Measurements from ENCODE around the gene PTRHD1.

PTRHD1 gene

DNA sequence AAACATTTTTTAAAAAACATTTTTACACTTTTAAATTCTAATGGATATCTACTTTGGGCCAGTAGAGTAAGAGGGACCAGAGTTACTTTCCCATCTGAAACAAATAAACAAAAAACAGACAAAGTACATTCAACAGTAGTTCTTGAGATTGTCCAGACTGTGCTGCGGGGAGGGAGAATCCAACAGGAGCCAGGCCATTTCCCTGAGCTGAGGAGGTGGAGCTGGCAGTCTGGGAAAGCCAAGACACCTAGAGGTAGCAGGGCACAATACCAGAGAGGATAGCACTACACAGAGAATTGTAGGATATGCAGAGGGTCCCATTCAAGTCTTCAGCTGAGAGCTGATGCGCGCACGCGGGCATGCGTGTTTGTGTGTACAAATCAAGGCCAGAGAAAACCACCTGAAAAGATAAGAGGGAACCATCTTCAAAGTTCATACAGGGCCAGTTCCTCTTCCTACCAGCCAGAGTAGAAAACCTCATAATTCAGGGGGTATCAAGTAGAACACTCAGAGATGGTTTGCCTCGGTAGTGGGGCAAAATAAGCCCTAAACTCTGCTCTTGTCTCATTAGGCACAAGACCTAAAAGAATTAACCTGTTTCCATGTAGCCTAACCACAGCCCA, 44.0 kb downstream of the PTRHD1 start:
- no peak for DNase-seq

DNA sequence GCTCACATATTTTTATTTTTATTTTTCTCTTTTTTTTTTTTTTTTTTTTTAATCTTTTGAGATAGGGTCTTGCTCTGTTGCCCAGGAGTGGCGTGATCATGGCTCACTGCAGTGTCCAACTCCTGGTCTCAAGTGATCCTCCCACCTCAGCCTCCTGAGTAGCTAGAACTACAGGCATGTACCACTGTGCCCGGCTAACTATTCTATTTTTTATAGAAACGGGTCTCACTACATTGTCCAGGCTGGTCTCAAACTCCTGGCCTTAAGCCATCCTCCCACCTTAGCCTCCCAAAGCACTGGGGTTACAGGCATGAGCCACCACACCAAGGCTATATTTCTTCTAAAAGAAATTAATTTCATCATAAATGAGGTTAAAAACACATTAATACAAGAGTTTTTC, 45.9 kb downstream of the PTRHD1 start:
- no peak for DNase-seq

DNA sequence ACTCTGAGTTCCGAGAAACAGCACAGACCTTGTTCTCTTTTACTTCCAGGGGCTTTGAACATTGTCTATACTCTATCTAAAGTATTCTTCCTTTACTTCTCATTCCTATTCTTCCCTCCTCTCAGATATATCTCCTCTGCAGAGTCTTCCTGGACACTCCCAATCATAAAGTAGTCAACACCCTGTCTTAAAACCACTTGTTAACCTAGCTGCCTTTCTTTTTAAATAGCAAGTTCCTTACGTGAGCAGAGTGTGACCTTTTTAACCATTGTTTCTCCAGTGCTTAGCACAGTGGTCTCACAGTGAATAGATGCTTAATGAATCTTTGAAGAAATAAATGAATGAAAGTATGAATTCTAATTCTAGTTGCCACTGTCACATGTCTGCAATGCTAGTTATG, 47.4 kb downstream of the PTRHD1 start:
- no peak for DNase-seq

DNA sequence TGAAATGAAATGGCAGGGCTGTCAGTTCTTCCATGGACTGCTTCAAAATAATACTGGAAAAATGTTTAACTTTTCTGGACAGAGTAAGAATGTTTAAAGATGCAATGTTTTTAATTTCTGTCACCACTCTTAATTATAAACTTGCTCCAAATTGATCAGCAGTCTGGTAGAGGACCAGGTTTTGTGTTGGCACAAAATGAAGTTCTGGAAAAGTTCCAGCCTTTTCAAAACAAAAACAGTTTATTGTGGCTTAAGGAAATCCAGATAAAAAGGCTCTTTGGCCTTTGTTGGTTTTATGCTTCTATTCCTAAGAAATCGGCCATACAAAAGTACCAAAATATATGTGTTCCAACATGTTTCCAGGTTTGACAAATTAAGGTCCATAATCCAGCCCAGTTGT, 48.8 kb downstream of the PTRHD1 start:
- DNase-seq = no peak

DNA sequence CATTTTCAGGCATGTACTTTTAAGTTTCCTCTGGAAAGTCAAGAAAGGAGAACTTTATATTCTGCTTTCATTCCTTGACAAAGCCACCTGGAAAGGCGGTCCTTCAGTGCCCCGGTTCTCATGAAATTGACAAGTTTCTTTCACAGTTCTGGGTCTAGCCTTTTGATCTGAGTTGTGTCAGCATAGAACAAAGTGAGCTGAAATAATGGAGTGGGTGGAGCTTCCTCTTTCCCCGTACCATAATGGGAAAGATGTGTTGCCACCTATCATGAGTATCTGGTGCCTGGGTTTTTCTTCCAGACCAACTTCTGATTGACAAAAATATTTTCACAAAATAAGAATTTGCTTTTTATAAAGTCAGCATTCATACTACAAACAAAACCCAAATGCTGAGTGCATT, 49.3 kb downstream of the PTRHD1 start:
- no peak for DNase-seq

DNA sequence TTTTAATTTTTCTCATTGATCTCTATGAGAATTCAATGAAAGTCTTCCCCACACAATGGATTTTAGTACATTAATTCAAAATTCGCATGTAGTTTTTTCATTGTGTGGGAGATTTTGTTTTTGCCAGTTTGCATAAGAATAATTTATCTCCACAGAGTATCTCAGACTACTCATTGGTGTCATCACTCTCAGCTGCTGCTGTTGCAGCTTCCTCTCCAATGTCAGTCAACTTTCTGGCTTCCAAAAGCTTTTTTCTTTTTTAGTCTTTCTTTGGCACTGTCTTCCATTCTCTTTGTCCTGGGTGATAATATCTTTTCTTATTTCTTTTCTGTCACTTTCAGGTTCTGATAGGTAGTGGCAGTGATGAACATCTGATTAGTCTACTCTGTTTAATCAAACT, 50.5 kb downstream of the PTRHD1 start:
- DNase-seq = no peak

DNA sequence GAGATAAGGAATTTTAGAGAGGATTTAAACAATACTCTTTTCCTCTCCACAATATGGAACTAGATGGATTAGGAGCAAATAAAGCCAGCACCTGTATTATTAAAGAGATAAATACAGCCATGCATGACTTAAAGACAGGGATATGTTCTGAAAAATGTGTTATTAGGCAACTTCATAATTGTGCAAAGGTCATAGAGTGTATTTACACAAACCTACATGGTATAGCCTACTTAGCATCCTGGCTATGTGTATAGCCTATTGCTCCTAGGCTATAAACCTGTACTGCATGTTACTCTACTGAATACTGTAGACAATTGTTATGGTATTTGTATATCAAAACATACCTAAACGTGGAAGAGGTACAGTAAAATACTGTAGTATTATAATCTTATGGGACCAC, 53.0 kb downstream of the PTRHD1 start:
- DNase-seq = no peak
